EL (cell line): Measurements from ENCODE around the gene NR2E1.

Experiments used
- DNase-seq: peaks from one replicate; pipeline ENCODE4 v3.0.0-alpha.2; 2016

The NR2E1 gene

GRCh38 chr6:108171918-108172516 is 6.2 kb downstream of the NR2E1 start:
- no peak for DNase-seq

GRCh38 chr6:108174371-108175175 is 8.8 kb downstream of the NR2E1 start:
- DNase-seq, result peak; percentile 28

GRCh38 chr6:108175176-108175591 is 9.4 kb downstream of the NR2E1 start:
- no peak for DNase-seq

- no peak for DNase-seq
Measured at GRCh38 chr6:108175592-108176279, 9.9 kb downstream of the NR2E1 start.

- no peak for DNase-seq
Measured at GRCh38 chr6:108176281-108177089, 10.7 kb downstream of the NR2E1 start.

- no peak for DNase-seq
Measured at GRCh38 chr6:108179741-108180140, 13.9 kb downstream of the NR2E1 start.

GRCh38 chr6:108180266-108180665 is 14.4 kb downstream of the NR2E1 start:
- no peak for DNase-seq

- DNase-seq, result no peak
Measured at GRCh38 chr6:108180776-108181175, 15.0 kb downstream of the NR2E1 start.

GRCh38 chr6:108186226-108186625 is 20.4 kb downstream of the NR2E1 start:
- no peak for DNase-seq

- DNase-seq, result no peak
Measured at GRCh38 chr6:108187519-108187918, 21.7 kb downstream of the NR2E1 start.

- no peak for DNase-seq
Measured at GRCh38 chr6:108193131-108193530, 27.3 kb downstream of the NR2E1 start.

GRCh38 chr6:108193835-108194234 is 28.0 kb downstream of the NR2E1 start:
- no peak for DNase-seq

- no peak for DNase-seq
Measured at GRCh38 chr6:108194503-108194902, 28.7 kb downstream of the NR2E1 start.

GRCh38 chr6:108195209-108195608 is 29.4 kb downstream of the NR2E1 start:
- no peak for DNase-seq

- DNase-seq, result no peak
Measured at GRCh38 chr6:108198761-108199498, 33.1 kb downstream of the NR2E1 start.

GRCh38 chr6:108200186-108200585 is 34.4 kb downstream of the NR2E1 start:
- DNase-seq, result no peak

GRCh38 chr6:108200631-108201030 is 34.8 kb downstream of the NR2E1 start:
- DNase-seq, result peak; percentile 75

GRCh38 chr6:108203189-108204112 is 37.6 kb downstream of the NR2E1 start:
- DNase-seq, result no peak

- DNase-seq, result no peak
Measured at GRCh38 chr6:108207013-108207412, 41.2 kb downstream of the NR2E1 start.

- no peak for DNase-seq
Measured at GRCh38 chr6:108209738-108210137, 43.9 kb downstream of the NR2E1 start.

GRCh38 chr6:108210556-108210955 is 44.7 kb downstream of the NR2E1 start:
- DNase-seq, result no peak
